PC-9 (cell line): ENCODE data around the gene NOC3L. TPM values are rescaled to one million over a fixed set of nuclear protein-coding genes. Genes with fewer than 3 reads are reported as not detected.
A peak's percentile ranks its signal among the peaks of the same experiment; 100 is the strongest.

Experiments used
- BruUV-seq: library from RNA; stranded (reverse); fragments of 400-500 nt; replicated peaks from 2 replicates; lab custom pipeline; 2021; lab: Mats Ljungman, UMichigan
- CTCF ChIA-PET: fragments of 300-600 bp; sonication (Branson Sonifier 250); formaldehyde crosslinking; loops from one replicate; lab custom pipeline; 2022; ENCODE audit warnings: antibody characterized with exemption; lab: Charles Lee
- POLR2A ChIA-PET: fragments of 300-600 bp; sonication (Branson Sonifier 250); formaldehyde crosslinking; loops from one replicate; lab custom pipeline; 2022; ENCODE audit warnings: antibody characterized with exemption; ENCODE audit not compliant: unreplicated experiment; lab: Charles Lee
- DNase-seq, 2 experiments: peaks; one replicate each; pipeline versions ENCODE4 v3.0.0 to v3.0.0-alpha.2; 2015 to 2022; ENCODE audit warnings: mixed read lengths in 1 of 2
- H2AFZ ChIP-seq: fragments of 200-600 bp; sonication (generic); 2 replicates; pipeline ENCODE4 v1.8.1; 2017; ENCODE audit warnings: antibody characterized with exemption
- H3F3A ChIP-seq: fragments of 200-600 bp; sonication (generic); 2 replicates; pipeline ENCODE4 v1.8.1; 2017; ENCODE audit warnings: antibody characterized with exemption, mild to moderate bottlenecking, low read depth; ENCODE audit not compliant: insufficient read depth
- H3K27ac ChIP-seq: fragments of 200-600 bp; sonication (generic); 2 replicates; pipeline ENCODE4 v1.6.1; 2016; ENCODE audit warnings: mixed run types
- H3K27me3 ChIP-seq: fragments of 200-600 bp; sonication (generic); 2 replicates; pipeline ENCODE4 v1.6.1; 2016; ENCODE audit warnings: low read depth, mixed run types; ENCODE audit not compliant: insufficient read depth
- H3K36me3 ChIP-seq: fragments of 200-600 bp; sonication (generic); 2 replicates; pipeline ENCODE4 v1.6.1; 2016; ENCODE audit warnings: low read depth, mixed run types
- H3K4me1 ChIP-seq: fragments of 200-600 bp; sonication (generic); replicated peaks from 2 replicates; pipeline ENCODE4 v1.6.1; 2016; ENCODE audit warnings: mixed run types; ENCODE audit not compliant: insufficient read depth
- H3K4me2 ChIP-seq: fragments of 200-600 bp; sonication (generic); 2 replicates; pipeline ENCODE4 v1.6.1; 2017; ENCODE audit warnings: mixed run types
- H3K4me3 ChIP-seq: fragments of 200-600 bp; sonication (generic); 2 replicates; pipeline ENCODE4 v1.6.1; 2016; ENCODE audit warnings: mixed run types
- H3K79me2 ChIP-seq: fragments of 200-600 bp; sonication (generic); 2 replicates; pipeline ENCODE4 v1.6.1; 2017; ENCODE audit warnings: low read depth, mixed run types
- H3K9me2 ChIP-seq: fragments of 200-600 bp; sonication (generic); 2 replicates; pipeline ENCODE4 v1.8.1; 2017; ENCODE audit warnings: mild to moderate bottlenecking; ENCODE audit not compliant: insufficient read depth
- H3K9me3 ChIP-seq: fragments of 200-600 bp; sonication (generic); 2 replicates; pipeline ENCODE4 v1.8.1; 2016; ENCODE audit warnings: low read depth; ENCODE audit not compliant: insufficient read depth
- H4K20me1 ChIP-seq: fragments of 200-600 bp; sonication (generic); 2 replicates; pipeline ENCODE4 v1.8.1; 2017; ENCODE audit not compliant: insufficient read depth
- EZH2 ChIP-seq: fragments of 200-600 bp; sonication (generic); IDR thresholded peaks from 2 replicates; pipeline ENCODE4 v1.8.0; 2017; ENCODE audit warnings: antibody characterized with exemption, low read depth
- intact Hi-C: fragments of 100-400 bp; cut with micrococcal nuclease; formaldehyde crosslinking; loops from one replicate; pipeline ENCODE4 v1.10.0; 2022; ENCODE audit not compliant: unreplicated experiment
- total RNA-seq: library from RNA; stranded (reverse); gene quantifications from 2 replicates; pipeline ENCODE4 v1.2.3, GENCODE V29; 2021
- TF ChIP-seq, protein P1 (sequence below): fragments of 200-600 bp; sonication (generic); conservative IDR thresholded peaks from 2 replicates; pipeline ENCODE4 v1.6.1; 2017; ENCODE audit warnings: mixed run types, antibody characterized with exemption, mild to moderate bottlenecking, moderate library complexity

Gene NOC3L
- total RNA-seq, 1 experiment from 2014 or later, result 17.7 TPM

DNA sequence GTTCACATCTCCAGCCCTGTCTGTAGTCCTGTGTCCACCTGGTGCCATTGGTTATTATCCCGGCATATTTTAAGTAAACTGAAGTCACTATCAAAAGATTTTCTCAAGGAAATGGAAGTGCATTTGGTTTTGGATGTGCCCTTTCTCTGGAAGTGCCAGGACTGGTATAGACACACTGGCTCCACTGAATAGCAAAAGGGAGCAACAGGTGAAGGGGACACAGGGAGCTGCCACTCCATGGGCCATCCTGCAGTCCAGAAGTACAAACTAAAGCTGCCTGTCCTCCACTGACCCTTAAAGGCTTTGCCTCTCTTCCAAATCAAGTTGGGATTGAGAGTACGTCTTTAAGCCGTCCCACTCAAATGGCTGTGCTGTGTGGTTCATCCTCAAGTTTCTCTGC, 62.7 kb downstream of the NOC3L start:
- Histone ChIP-seq H3K4me2 (no peak overlapping the region), H3K36me3 (no peaks in the 10 kb centered on the region), H3K9me3 (no peaks in the 10 kb centered on the region), H3F3A (no peaks in the 10 kb centered on the region), H3K79me2 (no peaks in the 10 kb centered on the region), H3K4me3 (no peak overlapping the region), H2AFZ (no peak overlapping the region), H3K4me1 (no peaks in the 10 kb centered on the region), H3K27me3 (no peaks in the 10 kb centered on the region), H3K9me2 (no peaks in the 10 kb centered on the region), H3K27ac (no peak overlapping the region), H4K20me1 (no peaks in the 10 kb centered on the region)
- TF ChIP-seq, protein P1, sequence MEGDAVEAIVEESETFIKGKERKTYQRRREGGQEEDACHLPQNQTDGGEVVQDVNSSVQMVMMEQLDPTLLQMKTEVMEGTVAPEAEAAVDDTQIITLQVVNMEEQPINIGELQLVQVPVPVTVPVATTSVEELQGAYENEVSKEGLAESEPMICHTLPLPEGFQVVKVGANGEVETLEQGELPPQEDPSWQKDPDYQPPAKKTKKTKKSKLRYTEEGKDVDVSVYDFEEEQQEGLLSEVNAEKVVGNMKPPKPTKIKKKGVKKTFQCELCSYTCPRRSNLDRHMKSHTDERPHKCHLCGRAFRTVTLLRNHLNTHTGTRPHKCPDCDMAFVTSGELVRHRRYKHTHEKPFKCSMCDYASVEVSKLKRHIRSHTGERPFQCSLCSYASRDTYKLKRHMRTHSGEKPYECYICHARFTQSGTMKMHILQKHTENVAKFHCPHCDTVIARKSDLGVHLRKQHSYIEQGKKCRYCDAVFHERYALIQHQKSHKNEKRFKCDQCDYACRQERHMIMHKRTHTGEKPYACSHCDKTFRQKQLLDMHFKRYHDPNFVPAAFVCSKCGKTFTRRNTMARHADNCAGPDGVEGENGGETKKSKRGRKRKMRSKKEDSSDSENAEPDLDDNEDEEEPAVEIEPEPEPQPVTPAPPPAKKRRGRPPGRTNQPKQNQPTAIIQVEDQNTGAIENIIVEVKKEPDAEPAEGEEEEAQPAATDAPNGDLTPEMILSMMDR, result no peak
- TF ChIP-seq EZH2, result no peak
- no TSS peak for BruUV-seq
- ChIA-PET CTCF (no interaction called here), POLR2A (no interaction called here)
- intact Hi-C loops, result no loop called here
- no peak for DNase-seq

DNA sequence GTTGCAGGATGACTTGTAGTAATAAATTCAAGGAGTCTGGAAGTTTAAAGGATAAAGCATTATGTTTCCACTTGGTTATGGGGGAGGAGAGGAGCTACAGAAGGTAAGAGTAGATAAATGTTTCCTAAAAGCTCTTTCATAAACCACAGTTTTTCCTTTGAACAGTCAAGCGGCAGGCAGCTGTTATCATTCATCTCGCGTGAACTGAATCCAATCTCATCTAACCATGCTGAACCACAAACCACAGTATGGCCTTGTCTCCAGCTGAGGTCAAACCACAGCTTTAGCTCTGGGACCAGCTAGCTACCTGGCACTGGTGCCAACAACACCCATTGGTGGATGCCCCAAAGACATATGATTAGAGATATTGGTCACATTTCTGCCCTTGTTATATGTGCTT, 63.3 kb downstream of the NOC3L start:
- BruUV-seq, result no TSS peak
- Histone ChIP-seq H3K27me3 (no peaks in the 10 kb centered on the region), H3K79me2 (no peaks in the 10 kb centered on the region), H3K4me2 (no peak overlapping the region), H3K4me3 (no peak overlapping the region), H3K9me2 (no peaks in the 10 kb centered on the region), H3F3A (no peaks in the 10 kb centered on the region), H3K36me3 (no peaks in the 10 kb centered on the region), H3K27ac (no peak overlapping the region), H3K4me1 (no peaks in the 10 kb centered on the region), H3K9me3 (no peaks in the 10 kb centered on the region), H4K20me1 (no peaks in the 10 kb centered on the region), H2AFZ (no peak overlapping the region)
- TF ChIP-seq, protein P1, result no peak
- intact Hi-C loops, result no loop called here
- POLR2A ChIA-PET, result interaction anchor here (0.6 kb wide), 1 partner anchor 109 kb away, joined by 3 read pairs; no protein-coding TSS in a partner anchor
- CTCF ChIA-PET, result no interaction called here
- DNase-seq, result peak; percentile 37 to 45

DNA sequence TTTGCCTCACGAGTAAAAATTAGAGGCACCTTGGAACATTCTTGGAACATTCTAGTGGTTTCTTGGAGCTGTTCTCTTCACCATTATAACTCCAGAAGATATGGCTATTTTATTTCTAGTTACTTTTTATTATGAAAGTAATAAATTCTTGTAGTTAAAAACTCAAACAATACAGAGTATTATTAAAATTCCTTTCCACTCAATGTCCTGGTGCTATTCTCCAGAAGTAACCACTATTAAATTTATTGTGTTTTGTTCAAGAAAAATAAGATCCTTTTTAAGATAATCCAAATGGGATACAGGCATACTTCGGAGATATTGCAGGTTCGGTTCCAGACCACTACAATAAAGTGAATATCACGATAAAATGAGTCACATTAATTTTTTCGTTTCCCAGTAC, 68.6 kb downstream of the NOC3L start:
- no TSS peak for BruUV-seq
- Histone ChIP-seq H3K4me2 (no peak overlapping the region), H3K79me2 (no peaks in the 10 kb centered on the region), H3K27ac (no peak overlapping the region), H3K4me1 (no peaks in the 10 kb centered on the region), H4K20me1 (no peaks in the 10 kb centered on the region), H3K36me3 (no peaks in the 10 kb centered on the region), H3K9me3 (no peaks in the 10 kb centered on the region), H2AFZ (no peak overlapping the region), H3K27me3 (no peaks in the 10 kb centered on the region), H3K9me2 (no peaks in the 10 kb centered on the region), H3K4me3 (no peak overlapping the region), H3F3A (no peaks in the 10 kb centered on the region)
- TF ChIP-seq EZH2, result no peak
- TF ChIP-seq, protein P1, result no peak
- CTCF ChIA-PET, result no interaction called here
- intact Hi-C loops, result no loop called here
- DNase-seq, result no peak
- POLR2A ChIA-PET, result no interaction called here
